Upper lobe of left lung (tissue), 6 donors: ENCODE results near the gene SIMC1. TPM values are rescaled to one million over a fixed set of nuclear protein-coding genes. Genes with fewer than 3 reads are reported as not detected.
A peak's percentile ranks its signal among the peaks of the same experiment; 100 is the strongest.
"Not testable (repeated sequence)": the region's sequence is repeated elsewhere in the genome, so short reads cannot be mapped to it uniquely, and the experiment has no call there.

ENCODE experiments used
- ATAC-seq, 2 donors: fragments of 200-7000 bp; cut with Tn5 transposase; one replicate each; pipeline ENCODE4 v1.9.1; 2022; ENCODE audit warnings: mild to moderate bottlenecking in 2 of 2, moderate library complexity in 2 of 2; ENCODE audit not compliant: low FRiP score in 2 of 2
- DNase-seq, 2 donors: peaks; one replicate each; pipeline ENCODE4 v3.0.0-alpha.2; 2019 to 2020
- H3K27ac ChIP-seq, 4 donors: fragments of 200-600 bp; sonication (generic); one replicate each; pipeline ENCODE4 v1.5.1; 2016 to 2019
- H3K27me3 ChIP-seq, 4 donors: fragments of 200-600 bp; sonication (generic); one replicate each; pipeline ENCODE4 v1.5.1; 2017 to 2019
- H3K36me3 ChIP-seq, 4 donors: fragments of 200-600 bp; sonication (generic); one replicate each; pipeline ENCODE4 v1.5.1; 2016 to 2019
- H3K4me1 ChIP-seq, 4 donors: fragments of 200-600 bp; sonication (generic); one replicate each; pipeline ENCODE4 v1.5.1; 2018 to 2019
- H3K4me3 ChIP-seq, 4 donors: fragments of 200-600 bp; sonication (generic); one replicate each; pipeline ENCODE4 v1.5.1; 2017 to 2019; ENCODE audit warnings: mild to moderate bottlenecking in 2 of 4, moderate library complexity in 1 of 4
- H3K9me3 ChIP-seq, 4 donors: fragments of 200-600 bp; sonication (generic); one replicate each; pipeline ENCODE4 v1.5.1; 2018 to 2019
- EP300 ChIP-seq, 4 donors: sonication (generic); formaldehyde crosslinking; IDR thresholded peaks; one replicate each; pipeline ENCODE4 v1.5.1; 2017; ENCODE audit warnings: antibody characterized with exemption in 4 of 4, control low read depth in 2 of 4
- POLR2A ChIP-seq, 4 donors: fragments of 450-650 bp; IDR thresholded peaks; one replicate each; pipeline ENCODE4 v1.5.1; 2016 to 2017; ENCODE audit warnings: antibody characterized with exemption in 4 of 4, mild to moderate bottlenecking in 2 of 4
- POLR2AphosphoS5 ChIP-seq, 2 donors: sonication (generic); formaldehyde crosslinking; IDR thresholded peaks; one replicate each; pipeline ENCODE4 v1.5.1; 2017; ENCODE audit warnings: antibody characterized with exemption in 2 of 2
- WGBS, 2 donors: methylation state at CpG; one replicate each; pipeline ENCODE4 v1.1.5; 2017 to 2018; 5-methylcytosine and 5-hydroxymethylcytosine counted together
- total RNA-seq, 6 donors: library from RNA; depleted of rRNA in 4 of 6; stranded (reverse); fragments of >200 nt in 4 of 6; gene quantifications; one replicate each; pipeline versions ENCODE4 v1.1.0 to v1.2.1, GENCODE V29; 2016 to 2021
- TF ChIP-seq, protein P1 (sequence below), 6 experiments: fragments of 450-650 bp in 4 of 6; fragments of 200-600 bp in 2 of 6; sonication (generic) in 2 of 6; IDR thresholded peaks; one replicate each; pipeline ENCODE4 v1.5.1; 2016 to 2019; ENCODE audit warnings: antibody characterized with exemption in 6 of 6
- donor health status: DM: no; HTN: no; CAD: no; lungs with moderate emphysema.
- donor health status: DM: no; HTN: yes; CAD: no; lungs with severe emphysema.

SIMC1 gene
- total RNA-seq, 6 donors from 2014 or later = 13.6 to 43.0 (median 21.2) TPM

- H3K36me3 ChIP-seq, ATAC-seq, H3K27ac ChIP-seq, DNase-seq, H3K9me3 ChIP-seq, H3K27me3 ChIP-seq: not testable (repeated sequence)
- 24 to 35% methylated on average over 4 to 8 of the region's 9 CpGs for WGBS, 2 donors
- Histone ChIP-seq H3K4me3 (peak overlapping the region in 1 of 4 donors; percentile 43), H3K4me1 (peaks cover 0 to 14% (median 4%) of the 10 kb centered on the region in 4 donors)
Measured at GRCh38 chr5:176199803-176200399, 38.3 kb upstream of the SIMC1 start.

GRCh38 chr5:176201811-176202210 is 36.4 kb upstream of the SIMC1 start:
- TF ChIP-seq POLR2A (IDR thresholded peaks at IDR 0.05) = no peak
- TF ChIP-seq, protein P1, sequence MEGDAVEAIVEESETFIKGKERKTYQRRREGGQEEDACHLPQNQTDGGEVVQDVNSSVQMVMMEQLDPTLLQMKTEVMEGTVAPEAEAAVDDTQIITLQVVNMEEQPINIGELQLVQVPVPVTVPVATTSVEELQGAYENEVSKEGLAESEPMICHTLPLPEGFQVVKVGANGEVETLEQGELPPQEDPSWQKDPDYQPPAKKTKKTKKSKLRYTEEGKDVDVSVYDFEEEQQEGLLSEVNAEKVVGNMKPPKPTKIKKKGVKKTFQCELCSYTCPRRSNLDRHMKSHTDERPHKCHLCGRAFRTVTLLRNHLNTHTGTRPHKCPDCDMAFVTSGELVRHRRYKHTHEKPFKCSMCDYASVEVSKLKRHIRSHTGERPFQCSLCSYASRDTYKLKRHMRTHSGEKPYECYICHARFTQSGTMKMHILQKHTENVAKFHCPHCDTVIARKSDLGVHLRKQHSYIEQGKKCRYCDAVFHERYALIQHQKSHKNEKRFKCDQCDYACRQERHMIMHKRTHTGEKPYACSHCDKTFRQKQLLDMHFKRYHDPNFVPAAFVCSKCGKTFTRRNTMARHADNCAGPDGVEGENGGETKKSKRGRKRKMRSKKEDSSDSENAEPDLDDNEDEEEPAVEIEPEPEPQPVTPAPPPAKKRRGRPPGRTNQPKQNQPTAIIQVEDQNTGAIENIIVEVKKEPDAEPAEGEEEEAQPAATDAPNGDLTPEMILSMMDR (IDR thresholded peaks at IDR 0.05) = no peak
- TF ChIP-seq POLR2AphosphoS5 (IDR thresholded peaks at IDR 0.05) = no peak
- TF ChIP-seq EP300 (IDR thresholded peaks at IDR 0.05) = no peak
- ATAC-seq = no peak
- no peaks in the 10 kb centered on the region for H3K9me3 ChIP-seq
- no peak for DNase-seq
- no peak overlapping the region for H3K4me3 ChIP-seq
- H3K36me3 ChIP-seq = no peaks in the 10 kb centered on the region
- peaks cover 0 to 14% (median 4%) of the 10 kb centered on the region in 4 donors for H3K4me1 ChIP-seq
- 97 to 99% methylated on average over 8 of the region's 8 CpGs for WGBS, 2 donors
- H3K27ac ChIP-seq = no peak overlapping the region
- H3K27me3 ChIP-seq = peaks cover 0 to 4% (median 0%) of the 10 kb centered on the region in 4 donors

DNA sequence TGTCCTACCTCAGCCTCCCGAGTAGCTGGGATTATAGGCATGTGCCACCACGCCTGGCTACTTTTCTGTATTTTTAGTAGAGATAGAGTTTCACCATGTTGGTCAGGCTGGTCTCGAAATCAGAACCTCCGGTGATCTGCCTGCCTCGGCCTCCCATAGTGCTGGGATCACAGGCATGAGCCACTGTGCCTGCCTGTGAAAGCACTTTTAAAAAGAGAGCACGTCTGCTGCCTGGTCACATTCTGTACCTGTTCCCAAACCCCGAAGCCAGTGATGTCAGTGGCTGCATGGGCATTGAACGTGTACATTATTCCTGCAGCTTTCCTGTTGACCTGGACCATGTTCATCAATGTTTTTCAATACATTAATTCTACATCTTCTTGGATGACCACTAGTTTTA is 35.1 kb upstream of the SIMC1 start:
- H3K9me3 ChIP-seq = no peaks in the 10 kb centered on the region
- no peak for ATAC-seq
- DNase-seq = no peak
- WGBS, 2 donors = 73 to 84% methylated on average over 7 to 8 of the region's 8 CpGs
- peaks cover 0 to 14% (median 4%) of the 10 kb centered on the region in 4 donors for H3K4me1 ChIP-seq
- peaks cover 0 to 4% (median 0%) of the 10 kb centered on the region in 4 donors for H3K27me3 ChIP-seq
- H3K36me3 ChIP-seq = no peaks in the 10 kb centered on the region
- no peak overlapping the region for H3K27ac ChIP-seq
- TF ChIP-seq POLR2AphosphoS5 (IDR thresholded peaks at IDR 0.05) (no peak), EP300 (IDR thresholded peaks at IDR 0.05) (no peak), POLR2A (IDR thresholded peaks at IDR 0.05) (no peak)
- TF ChIP-seq, protein P1 (IDR thresholded peaks at IDR 0.05) = no peak
- no peak overlapping the region for H3K4me3 ChIP-seq

- H3K9me3 ChIP-seq, DNase-seq, H3K4me3 ChIP-seq, H3K27ac ChIP-seq, H3K27me3 ChIP-seq, ATAC-seq, H3K36me3 ChIP-seq: not testable (repeated sequence)
- H3K4me1 ChIP-seq = peaks cover 0 to 14% (median 4%) of the 10 kb centered on the region in 4 donors
- WGBS, 2 donors = 95 to 96% methylated on average over 9 to 10 of the region's 10 CpGs
Measured at GRCh38 chr5:176203535-176203934, 34.7 kb upstream of the SIMC1 start.

DNA sequence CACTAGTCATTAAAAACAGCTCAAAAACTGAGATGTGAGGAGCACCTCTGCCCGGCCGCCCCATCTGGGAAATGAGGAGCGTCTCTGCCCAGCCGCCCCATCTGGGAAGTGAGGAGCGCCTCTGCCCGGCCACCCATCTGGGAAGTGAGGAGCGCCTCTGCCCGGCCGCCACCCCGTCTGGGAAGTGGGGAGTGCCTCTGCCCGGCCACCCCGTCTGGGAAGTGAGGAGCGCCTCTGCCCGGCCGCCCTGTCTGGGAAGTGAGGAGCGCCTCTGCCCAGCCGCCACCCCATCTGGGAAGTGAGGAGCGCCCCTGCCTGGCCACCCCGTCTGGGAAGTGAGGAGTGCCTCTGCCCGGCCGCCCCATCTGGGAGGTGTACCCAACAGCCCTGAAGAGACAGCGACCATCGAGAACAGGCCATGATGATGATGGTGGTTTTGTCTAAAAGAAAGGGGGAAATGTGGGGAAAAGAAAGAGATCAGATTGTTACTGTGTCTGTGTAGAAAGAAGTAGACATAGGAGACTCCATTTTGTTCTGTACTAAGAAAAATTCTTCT is 23.7 kb upstream of the SIMC1 start:
- not testable (repeated sequence) for H3K27me3 ChIP-seq, H3K4me3 ChIP-seq, H3K4me1 ChIP-seq, ATAC-seq, H3K27ac ChIP-seq, H3K36me3 ChIP-seq, H3K9me3 ChIP-seq
- 92 to 99% methylated on average over 5 to 11 of the region's 23 CpGs for WGBS, 2 donors
- peak in 1 of 2 donors; percentile 60 for DNase-seq

DNA sequence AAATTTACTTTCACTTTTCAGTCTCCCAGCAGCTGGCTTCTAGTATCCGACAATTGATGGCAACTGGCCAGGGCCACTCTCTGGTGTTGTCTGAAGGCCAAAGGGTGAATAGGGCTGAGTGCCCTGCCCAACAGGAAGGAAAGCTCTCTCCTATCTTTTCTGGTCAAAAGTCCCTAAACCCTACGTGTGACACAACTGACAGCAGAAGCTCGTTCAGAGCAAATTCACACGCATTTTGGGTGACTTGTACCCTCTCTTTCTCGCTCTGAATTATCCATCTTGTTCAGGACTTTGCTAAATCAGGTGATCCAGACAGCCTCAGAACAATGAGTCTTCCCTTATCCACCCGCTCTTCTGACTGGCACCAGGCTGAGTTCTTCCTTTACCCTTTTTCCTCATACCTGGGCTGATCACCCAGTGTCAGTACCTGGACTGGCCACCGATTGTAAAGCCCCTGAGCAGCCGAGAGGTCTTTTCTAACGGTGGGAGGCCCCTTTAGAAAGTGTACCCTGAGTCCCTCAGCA is 21.8 kb upstream of the SIMC1 start:
- not testable (repeated sequence) for H3K4me1 ChIP-seq, H3K4me3 ChIP-seq, H3K9me3 ChIP-seq, H3K36me3 ChIP-seq, H3K27me3 ChIP-seq, H3K27ac ChIP-seq
- ATAC-seq (peak; percentile 26 to 75), DNase-seq (peak in 1 of 2 donors; percentile 87)
- WGBS, 2 donors = 55% methylated on average over 8 of the region's 9 CpGs

DNA sequence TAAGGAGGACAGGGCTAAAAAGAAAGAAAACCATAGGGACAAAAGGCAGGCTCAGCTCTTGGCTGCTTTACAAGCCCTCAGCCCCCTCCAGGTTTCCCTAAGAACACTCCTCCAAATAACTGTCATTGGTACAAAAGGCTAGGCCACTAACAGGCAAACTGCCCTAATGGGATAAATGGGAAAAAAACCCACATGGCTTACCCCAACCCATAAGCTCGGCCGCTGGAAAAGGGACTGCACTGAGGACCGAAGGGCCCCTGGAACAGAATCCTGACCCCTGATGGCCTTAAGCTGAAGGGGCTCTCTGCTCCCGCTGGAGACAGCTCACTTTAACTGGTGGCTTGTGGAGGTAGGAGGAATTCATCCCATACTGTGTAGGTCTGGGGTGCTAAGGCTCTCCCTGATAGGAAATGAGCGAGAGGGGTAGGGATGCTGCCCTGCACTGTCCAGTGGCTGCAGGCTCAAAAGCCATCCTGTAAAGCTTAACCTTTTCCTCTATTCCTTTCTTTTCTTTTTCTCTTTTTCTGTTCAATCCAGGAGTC is 21.0 kb upstream of the SIMC1 start:
- not testable (repeated sequence) for DNase-seq, H3K27me3 ChIP-seq, H3K4me1 ChIP-seq, H3K36me3 ChIP-seq, H3K4me3 ChIP-seq, H3K27ac ChIP-seq, H3K9me3 ChIP-seq
- WGBS, 2 donors = 72 to 80% methylated on average over 2 of the region's 5 CpGs
- ATAC-seq = peak; percentile 28 to 49

GRCh38 chr5:176217764-176218163 is 20.5 kb upstream of the SIMC1 start:
- H3K27me3 ChIP-seq, DNase-seq, ATAC-seq, H3K4me3 ChIP-seq, H3K9me3 ChIP-seq, H3K36me3 ChIP-seq, H3K4me1 ChIP-seq, H3K27ac ChIP-seq: not testable (repeated sequence)
- WGBS, 2 donors = 17% methylated on average over 2 of the region's 2 CpGs

GRCh38 chr5:176222006-176222405 is 16.2 kb upstream of the SIMC1 start:
- H3K9me3 ChIP-seq, ATAC-seq, H3K27ac ChIP-seq, H3K4me3 ChIP-seq, H3K27me3 ChIP-seq, H3K4me1 ChIP-seq, H3K36me3 ChIP-seq: not testable (repeated sequence)
- peak in 1 of 2 donors; percentile 79 for DNase-seq
- 98 to 100% methylated on average over 12 to 34 of the region's 38 CpGs for WGBS, 2 donors

DNA sequence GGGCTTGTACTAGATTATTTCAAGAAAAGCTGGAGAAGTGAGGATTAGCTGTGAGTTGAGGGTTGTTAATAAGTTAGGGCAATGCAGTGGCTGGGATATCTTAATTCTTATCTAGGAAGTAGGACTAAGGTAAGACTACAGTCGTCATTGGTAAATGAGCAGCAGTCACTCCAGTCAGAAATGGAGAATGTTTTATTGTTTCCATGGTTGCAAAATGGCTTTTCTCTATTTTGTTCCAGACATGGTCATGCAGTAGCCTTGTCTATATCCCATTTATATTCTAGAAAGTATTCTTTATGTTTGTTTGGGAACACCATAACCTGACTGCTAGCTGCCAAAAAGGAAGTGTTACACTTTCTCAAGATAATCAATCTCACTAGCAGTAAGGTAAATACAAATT is 9.9 kb upstream of the SIMC1 start:
- not testable (repeated sequence) for H3K4me1 ChIP-seq, H3K4me3 ChIP-seq, DNase-seq, H3K27me3 ChIP-seq, H3K36me3 ChIP-seq, H3K27ac ChIP-seq, ATAC-seq, H3K9me3 ChIP-seq
- WGBS, 2 donors = 33 to 60% methylated on average over 1 of the region's 1 CpG
